ENCODE data around the gene ASCL2.
A peak's percentile ranks its signal among the peaks of the same experiment; 100 is the strongest.

Gene ASCL2

GRCh38 chr11:2256951-2257700 is 13.3 kb downstream of the ASCL2 start:
- no peak for TF ChIP-seq CTCF (IDR thresholded peaks at IDR 0.05; ENCODE audit: poor library complexity, severe bottlenecking)
- Histone ChIP-seq H3K4me1 (ENCODE audit: insufficient read depth, poor library complexity, severe bottlenecking) (peaks cover 13% of the 10 kb centered on the region), H3K36me3 (ENCODE audit: low read depth) (no peaks in the 10 kb centered on the region), H3K27ac (ENCODE audit: poor library complexity, severe bottlenecking) (peak overlapping the region; percentile 31), H3K9me3 (ENCODE audit: severe bottlenecking) (no peaks in the 10 kb centered on the region), H3K4me3 (ENCODE audit: severe bottlenecking) (no peak overlapping the region), H3K27me3 (ENCODE audit: insufficient read depth, poor library complexity, severe bottlenecking) (no peaks in the 10 kb centered on the region)
- ATAC-seq (ENCODE audit: low read depth) (peak; percentile 78), DNase-seq (ENCODE audit: low spot score) (peak; percentile 60)

- peak; percentile 49 for DNase-seq (ENCODE audit: low spot score)
- H3K27ac ChIP-seq (ENCODE audit: poor library complexity, severe bottlenecking), result peak overlapping the region; percentile 31
Observed at GRCh38 chr11:2256293-2256913, 14.0 kb downstream of the ASCL2 start.

GRCh38 chr11:2252018-2252417 is 18.4 kb downstream of the ASCL2 start:
- no peaks in the 10 kb centered on the region for H3K27me3 ChIP-seq (ENCODE audit: insufficient read depth, poor library complexity, severe bottlenecking)
- no peak for ATAC-seq (ENCODE audit: low read depth)

More at GRCh38 chr11:2256293-2256913, 14.0 kb downstream of the ASCL2 start:
- peak; percentile 75 for ATAC-seq (ENCODE audit: low read depth)
- Histone ChIP-seq H3K36me3 (ENCODE audit: low read depth) (no peaks in the 10 kb centered on the region), H3K27me3 (ENCODE audit: insufficient read depth, poor library complexity, severe bottlenecking) (no peaks in the 10 kb centered on the region), H3K4me1 (ENCODE audit: insufficient read depth, poor library complexity, severe bottlenecking) (peaks cover 13% of the 10 kb centered on the region), H3K9me3 (ENCODE audit: severe bottlenecking) (no peaks in the 10 kb centered on the region), H3K4me3 (ENCODE audit: severe bottlenecking) (no peak overlapping the region)
- no peak for TF ChIP-seq CTCF (IDR thresholded peaks at IDR 0.05; ENCODE audit: poor library complexity, severe bottlenecking)

GRCh38 chr11:2251138-2251537 is 19.2 kb downstream of the ASCL2 start:
- ATAC-seq (ENCODE audit: low read depth) (no peak), DNase-seq (ENCODE audit: low spot score) (peak; percentile 24)
- no peak overlapping the region for H3K4me3 ChIP-seq (ENCODE audit: severe bottlenecking)
- no peak for TF ChIP-seq CTCF (IDR thresholded peaks at IDR 0.05; ENCODE audit: poor library complexity, severe bottlenecking)
- H3K27me3 ChIP-seq (ENCODE audit: insufficient read depth, poor library complexity, severe bottlenecking), result no peaks in the 10 kb centered on the region
- no peaks in the 10 kb centered on the region for H3K36me3 ChIP-seq (ENCODE audit: low read depth)
- no peak overlapping the region for H3K27ac ChIP-seq (ENCODE audit: poor library complexity, severe bottlenecking)
- H3K9me3 ChIP-seq (ENCODE audit: severe bottlenecking), result no peaks in the 10 kb centered on the region
- peaks cover under 1% of the 10 kb centered on the region for H3K4me1 ChIP-seq (ENCODE audit: insufficient read depth, poor library complexity, severe bottlenecking)

More at GRCh38 chr11:2252018-2252417, 18.4 kb downstream of the ASCL2 start:
- H3K36me3 ChIP-seq (ENCODE audit: low read depth), result no peaks in the 10 kb centered on the region
- no peak overlapping the region for H3K4me3 ChIP-seq (ENCODE audit: severe bottlenecking)
- TF ChIP-seq CTCF (IDR thresholded peaks at IDR 0.05; ENCODE audit: poor library complexity, severe bottlenecking), result no peak
- no peak overlapping the region for H3K27ac ChIP-seq (ENCODE audit: poor library complexity, severe bottlenecking)
- H3K9me3 ChIP-seq (ENCODE audit: severe bottlenecking), result no peaks in the 10 kb centered on the region
- H3K4me1 ChIP-seq (ENCODE audit: insufficient read depth, poor library complexity, severe bottlenecking), result peaks cover 9% of the 10 kb centered on the region
- DNase-seq (ENCODE audit: low spot score), result no peak

GRCh38 chr11:2250485-2250884 is 19.9 kb downstream of the ASCL2 start:
- Histone ChIP-seq H3K27ac (ENCODE audit: poor library complexity, severe bottlenecking) (no peak overlapping the region), H3K4me3 (ENCODE audit: severe bottlenecking) (no peak overlapping the region), H3K27me3 (ENCODE audit: insufficient read depth, poor library complexity, severe bottlenecking) (no peaks in the 10 kb centered on the region), H3K36me3 (ENCODE audit: low read depth) (no peaks in the 10 kb centered on the region), H3K4me1 (ENCODE audit: insufficient read depth, poor library complexity, severe bottlenecking) (no peaks in the 10 kb centered on the region), H3K9me3 (ENCODE audit: severe bottlenecking) (no peaks in the 10 kb centered on the region)
- ATAC-seq (ENCODE audit: low read depth) (no peak), DNase-seq (ENCODE audit: low spot score) (no peak)
- TF ChIP-seq CTCF (IDR thresholded peaks at IDR 0.05; ENCODE audit: poor library complexity, severe bottlenecking), result no peak

Data from RWPE2 (cell line).